B cell (primary cell): ENCODE results near the gene KCTD2. TPM values are rescaled to one million over a fixed set of nuclear protein-coding genes. Genes with fewer than 3 reads are reported as not detected.

Experiments
- ATAC-seq: fragments of 200-7000 bp; cut with Tn5 transposase; one replicate; pipeline ENCODE4 v1.10.0; 2021; ENCODE audit warnings: low read depth, mild to moderate bottlenecking, moderate number of reproducible peaks, moderate library complexity
- CTCF ChIA-PET: fragments of 350-600 bp; sonication (Branson Sonifier 250); formaldehyde crosslinking; loops from one replicate; lab custom pipeline; 2021; ENCODE audit warnings: antibody characterized with exemption, inconsistent platforms; lab: Charles Lee
- POLR2A ChIA-PET: fragments of 350-600 bp; sonication (Branson Sonifier 250); formaldehyde crosslinking; loops from one replicate; lab custom pipeline; 2021; ENCODE audit warnings: antibody characterized with exemption; lab: Charles Lee
- DNase-seq: peaks from one replicate; pipeline ENCODE4 v3.0.0; 2013
- H2AFZ ChIP-seq: 2 replicates; pipeline ENCODE4 v1.6.1; 2012; ENCODE audit warnings: mild to moderate bottlenecking, low read depth, low read length; ENCODE audit not compliant: insufficient read depth, poor library complexity, severe bottlenecking
- H3K27ac ChIP-seq, 2 donors: 1 replicate in 1 of 2; 2 replicates in 1 of 2; pipeline ENCODE4 v1.5.1; 2012 to 2013; ENCODE audit warnings: low read length in 2 of 2, mild to moderate bottlenecking in 2 of 2, moderate library complexity in 1 of 2
- H3K27me3 ChIP-seq, 4 experiments: fragments of 200-600 bp in 1 of 4; sonication (generic) in 1 of 4; replicated peaks in 1 of 4; 1 replicate in 2 of 4; 2 replicates in 2 of 4; pipeline versions ENCODE4 v1.6.1 to v1.7.0; 2013 to 2016; ENCODE audit warnings: low read length in 3 of 4, mild to moderate bottlenecking in 2 of 4, mixed read lengths in 1 of 4, moderate library complexity in 1 of 4; ENCODE audit not compliant: insufficient read depth in 4 of 4, control insufficient read depth in 3 of 4; ENCODE audit errors: control extremely low read depth in 1 of 4
- H3K36me3 ChIP-seq, 2 experiments: replicated peaks in 1 of 2; 1 replicate in 1 of 2; 2 replicates in 1 of 2; pipeline versions ENCODE4 v1.6.1 to v1.7.1; 2013; ENCODE audit warnings: low read length in 1 of 2; ENCODE audit not compliant: insufficient read depth in 2 of 2, control insufficient read depth in 1 of 2; ENCODE audit errors: control extremely low read depth in 1 of 2, extremely low read depth in 1 of 2
- H3K4me1 ChIP-seq, 2 donors: fragments of 200-600 bp in 1 of 2; sonication (generic) in 1 of 2; 1 replicate in 1 of 2; 2 replicates in 1 of 2; pipeline versions ENCODE4 v1.5.1 to v1.6.1; 2013 to 2017; ENCODE audit warnings: low read length in 2 of 2; ENCODE audit not compliant: control insufficient read depth in 2 of 2, insufficient read depth in 2 of 2
- H3K4me2 ChIP-seq: replicated peaks from 2 replicates; pipeline ENCODE3; 2012; ENCODE audit warnings: mild to moderate bottlenecking, low read depth, low read length; ENCODE audit not compliant: poor library complexity, severe bottlenecking
- H3K4me3 ChIP-seq, 5 experiments: fragments of 200-600 bp in 1 of 5; sonication (generic) in 1 of 5; 1 replicate in 3 of 5; 2 replicates in 2 of 5; pipeline versions ENCODE4 v1.5.1 to v1.7.0; 2011 to 2016; ENCODE audit warnings: low read length in 4 of 5, mild to moderate bottlenecking in 4 of 5, low read depth in 2 of 5, control low read depth in 1 of 5, moderate library complexity in 1 of 5; ENCODE audit not compliant: insufficient read depth in 1 of 5; ENCODE audit errors: control extremely low read depth in 1 of 5, extremely low read depth in 1 of 5
- H3K79me2 ChIP-seq: fragments of 200-600 bp; sonication (generic); one replicate; pipeline ENCODE4 v1.6.0; 2016; ENCODE audit warnings: low read length; ENCODE audit not compliant: control insufficient read depth, insufficient read depth
- H3K9ac ChIP-seq: fragments of 200-600 bp; sonication (generic); 2 replicates; pipeline ENCODE4 v1.6.1; 2017; ENCODE audit warnings: mild to moderate bottlenecking, low read length, moderate library complexity
- H3K9me3 ChIP-seq, 3 donors: one replicate each; pipeline versions ENCODE4 v1.6.1 to v1.7.1; 2013; ENCODE audit warnings: low read length in 2 of 3; ENCODE audit not compliant: control insufficient read depth in 2 of 3, insufficient read depth in 1 of 3; ENCODE audit errors: control extremely low read depth in 1 of 3
- H4K20me1 ChIP-seq: 2 replicates; pipeline ENCODE4 v1.6.0; 2012; ENCODE audit warnings: mild to moderate bottlenecking, low read length; ENCODE audit not compliant: insufficient read depth, control insufficient read depth, poor library complexity, severe bottlenecking
- H3K27ac Mint-ChIP-seq: one replicate; pipeline ENCODE4 v1.8.0; 2021; ENCODE audit warnings: mixed read lengths
- H3K27me3 Mint-ChIP-seq: one replicate; pipeline ENCODE4 v1.8.0; 2021; ENCODE audit warnings: mixed read lengths
- H3K4me1 Mint-ChIP-seq: one replicate; pipeline ENCODE4 v1.8.0; 2021; ENCODE audit warnings: mixed read lengths
- H3K4me3 Mint-ChIP-seq: one replicate; pipeline ENCODE4 v1.8.0; 2021; ENCODE audit warnings: mixed read lengths
- H3K9me3 Mint-ChIP-seq: one replicate; pipeline ENCODE4 v1.8.0; 2022; ENCODE audit warnings: mixed read lengths; ENCODE audit not compliant: insufficient read depth
- EZH2 ChIP-seq: IDR thresholded peaks from 2 replicates; pipeline ENCODE4 v1.6.1; 2012; ENCODE audit warnings: borderline replicate concordance, low read depth, mild to moderate bottlenecking, moderate library complexity, low read length; ENCODE audit not compliant: insufficient read depth, poor library complexity, severe bottlenecking
- WGBS: methylation state at CpG from one replicate; pipeline ENCODE4 v1.1.5; 2013; ENCODE audit warnings: missing lambda C conversion rate; ENCODE audit not compliant: insufficient coverage; 5-methylcytosine and 5-hydroxymethylcytosine counted together
- intact Hi-C: fragments of 100-400 bp; cut with micrococcal nuclease; formaldehyde crosslinking; loops from one replicate; pipeline ENCODE4 v1.10.0; 2022
- polyA plus RNA-seq: library from polyadenylated mRNA; depleted of rRNA; stranded (reverse); fragments of >200 nt; gene quantifications from 2 replicates; pipeline ENCODE4 v1.2.3, GENCODE V29; 2012
- total RNA-seq, 2 donors: library from RNA; stranded (reverse); fragments of 120-200 nt in 1 of 2; gene quantifications; 1 replicate in 1 of 2; 2 replicates in 1 of 2; pipeline versions ENCODE4 v1.2.3 to v1.2.4, GENCODE V29; 2013 to 2022
- TF ChIP-seq, protein P1 (sequence below): fragments of 200-600 bp; IDR thresholded peaks from one replicate; pipeline ENCODE4 v1.8.0; 2022; ENCODE audit warnings: antibody characterized with exemption, mild to moderate bottlenecking

KCTD2 gene
- total and polyA plus RNA-seq, 2 donors (not counting 1 experiment from before 2014, with no cell fraction given) = 15.7 to 23.2 TPM

DNA sequence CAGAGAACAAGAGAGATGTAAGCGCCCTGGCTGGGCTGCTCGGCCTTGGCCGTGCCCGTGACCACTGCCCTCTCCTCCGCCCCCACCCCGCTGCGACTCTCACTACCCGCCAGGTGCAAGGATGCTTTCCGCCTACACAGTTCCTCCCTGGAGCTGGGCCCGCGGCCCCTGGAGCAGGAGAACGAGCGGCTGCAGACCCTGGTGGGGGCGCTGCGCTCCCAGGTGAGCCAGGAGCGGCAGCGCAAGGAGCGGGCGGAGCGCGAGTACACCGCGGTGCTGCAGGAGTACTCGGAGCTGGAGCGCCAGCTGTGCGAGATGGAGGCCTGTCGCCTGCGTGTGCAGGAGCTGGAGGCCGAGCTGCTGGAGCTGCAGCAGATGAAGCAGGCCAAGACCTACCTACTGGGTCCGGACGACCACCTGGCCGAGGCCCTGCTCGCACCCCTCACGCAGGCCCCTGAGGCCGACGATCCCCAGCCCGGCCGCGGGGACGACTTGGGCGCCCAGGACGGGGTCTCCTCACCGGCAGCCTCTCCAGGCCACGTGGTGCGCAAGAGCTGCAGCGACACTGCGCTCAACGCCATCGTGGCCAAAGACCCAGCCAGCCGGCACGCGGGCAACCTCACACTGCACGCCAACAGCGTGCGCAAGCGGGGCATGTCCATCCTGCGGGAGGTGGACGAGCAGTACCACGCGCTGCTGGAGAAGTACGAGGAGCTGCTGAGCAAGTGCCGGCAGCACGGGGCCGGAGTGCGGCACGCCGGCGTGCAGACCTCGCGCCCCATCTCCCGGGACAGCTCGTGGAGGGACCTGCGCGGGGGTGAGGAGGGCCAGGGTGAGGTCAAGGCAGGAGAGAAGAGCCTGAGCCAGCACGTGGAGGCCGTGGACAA is 43.7 kb upstream of the KCTD2 start:
- ChIA-PET CTCF (no interaction called here), POLR2A (no interaction called here)
- Histone ChIP-seq H3K9me3 (no peaks in the 10 kb centered on the region), H3K36me3 (no peaks in the 10 kb centered on the region), H3K4me1 (no peaks in the 10 kb centered on the region), H4K20me1 (no peaks in the 10 kb centered on the region), H2AFZ (no peak overlapping the region), H3K4me3 (no peak overlapping the region), H3K4me2 (no peak overlapping the region), H3K9ac (no peak overlapping the region), H3K27me3 (no peaks in the 10 kb centered on the region), H3K27ac (no peak overlapping the region), H3K79me2 (no peaks in the 10 kb centered on the region)
- peaks cover 4% of the 10 kb centered on the region for H3K27me3 Mint-ChIP-seq
- no peaks in the 10 kb centered on the region for H3K4me1 Mint-ChIP-seq
- ATAC-seq (no peak), DNase-seq (no peak)
- H3K9me3 Mint-ChIP-seq = no peaks in the 10 kb centered on the region
- H3K27ac Mint-ChIP-seq = no peak overlapping the region
- 94% methylated on average over 76 of the region's 76 CpGs for WGBS
- intact Hi-C loops = no loop called here
- no peak overlapping the region for H3K4me3 Mint-ChIP-seq
- no peak for TF ChIP-seq EZH2
- TF ChIP-seq, protein P1, sequence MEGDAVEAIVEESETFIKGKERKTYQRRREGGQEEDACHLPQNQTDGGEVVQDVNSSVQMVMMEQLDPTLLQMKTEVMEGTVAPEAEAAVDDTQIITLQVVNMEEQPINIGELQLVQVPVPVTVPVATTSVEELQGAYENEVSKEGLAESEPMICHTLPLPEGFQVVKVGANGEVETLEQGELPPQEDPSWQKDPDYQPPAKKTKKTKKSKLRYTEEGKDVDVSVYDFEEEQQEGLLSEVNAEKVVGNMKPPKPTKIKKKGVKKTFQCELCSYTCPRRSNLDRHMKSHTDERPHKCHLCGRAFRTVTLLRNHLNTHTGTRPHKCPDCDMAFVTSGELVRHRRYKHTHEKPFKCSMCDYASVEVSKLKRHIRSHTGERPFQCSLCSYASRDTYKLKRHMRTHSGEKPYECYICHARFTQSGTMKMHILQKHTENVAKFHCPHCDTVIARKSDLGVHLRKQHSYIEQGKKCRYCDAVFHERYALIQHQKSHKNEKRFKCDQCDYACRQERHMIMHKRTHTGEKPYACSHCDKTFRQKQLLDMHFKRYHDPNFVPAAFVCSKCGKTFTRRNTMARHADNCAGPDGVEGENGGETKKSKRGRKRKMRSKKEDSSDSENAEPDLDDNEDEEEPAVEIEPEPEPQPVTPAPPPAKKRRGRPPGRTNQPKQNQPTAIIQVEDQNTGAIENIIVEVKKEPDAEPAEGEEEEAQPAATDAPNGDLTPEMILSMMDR = no peak

DNA sequence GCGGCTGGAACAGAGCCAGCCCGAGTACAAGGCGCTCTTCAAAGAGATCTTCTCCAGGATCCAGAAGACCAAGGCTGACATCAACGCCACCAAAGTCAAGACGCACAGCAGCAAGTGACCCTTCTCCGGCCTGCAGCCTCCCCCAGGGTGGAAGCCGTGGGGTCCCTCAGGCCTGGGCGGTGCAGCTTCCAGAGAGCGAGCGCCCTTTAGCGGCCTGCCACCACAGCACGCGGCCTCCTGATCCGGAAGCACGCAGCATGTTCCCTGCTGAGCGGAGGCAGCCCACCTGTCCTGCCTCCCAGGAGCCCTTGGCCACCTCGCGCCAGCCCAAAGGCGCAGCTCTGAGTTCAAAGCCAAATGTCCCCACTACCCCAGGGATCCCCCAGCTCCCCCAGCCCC is 43.1 kb upstream of the KCTD2 start:
- H3K9me3 ChIP-seq = no peaks in the 10 kb centered on the region
- Mint-ChIP-seq H3K4me3 (no peak overlapping the region), H3K9me3 (no peaks in the 10 kb centered on the region), H3K27ac (no peak overlapping the region), H3K4me1 (no peaks in the 10 kb centered on the region), H3K27me3 (peaks cover 4% of the 10 kb centered on the region)
- H3K9ac ChIP-seq = no peak overlapping the region
- no peak overlapping the region for H2AFZ ChIP-seq
- ChIA-PET CTCF (interaction anchor here (0.8 kb wide), 1 partner anchor 42 kb away, joined by 4 read pairs; no protein-coding TSS in a partner anchor), POLR2A (no interaction called here)
- TF ChIP-seq, protein P1 = no peak
- no peak for TF ChIP-seq EZH2
- H3K4me2 ChIP-seq = no peak overlapping the region
- intact Hi-C loops = no loop called here
- no peak overlapping the region for H3K27ac ChIP-seq
- peaks cover 0 to 1% (median 0%) of the 10 kb centered on the region in 4 experiments for H3K27me3 ChIP-seq
- no peaks in the 10 kb centered on the region for H3K79me2 ChIP-seq
- H3K4me3 ChIP-seq = no peak overlapping the region
- H4K20me1 ChIP-seq = no peaks in the 10 kb centered on the region
- 95% methylated on average over 14 of the region's 19 CpGs for WGBS
- DNase-seq (no peak), ATAC-seq (no peak)
- H3K4me1 ChIP-seq = no peaks in the 10 kb centered on the region
- H3K36me3 ChIP-seq = no peaks in the 10 kb centered on the region
